ENCODE data around the gene SMPD3. TPM values are rescaled to one million over a fixed set of nuclear protein-coding genes. Genes with fewer than 3 reads are reported as not detected.

Gene SMPD3
- total RNA-seq, 1 donor from 2014 or later, result not detected

DNA sequence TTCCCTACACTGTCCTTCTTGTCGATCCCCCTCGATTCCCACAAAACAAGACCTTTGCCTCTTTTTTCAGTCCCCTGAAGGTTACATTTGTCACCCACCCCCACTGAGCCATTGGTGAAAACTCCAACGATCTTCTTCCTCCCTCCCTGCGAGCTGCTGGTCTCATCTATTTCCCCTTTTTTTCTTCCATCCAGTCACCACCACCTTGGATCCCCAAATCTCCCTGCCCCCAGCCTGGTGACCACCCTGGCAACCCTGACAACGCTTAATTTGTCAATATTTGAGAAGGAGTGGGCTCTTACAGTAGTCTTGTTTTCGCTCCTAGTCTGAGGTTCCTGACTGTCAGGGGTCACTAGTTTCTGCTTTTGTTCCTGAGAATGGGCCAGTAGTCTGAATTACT is 62.9 kb downstream of the SMPD3 start:
- no peak for DNase-seq (ENCODE audit: extremely low read depth, low read depth, low spot score)

DNA sequence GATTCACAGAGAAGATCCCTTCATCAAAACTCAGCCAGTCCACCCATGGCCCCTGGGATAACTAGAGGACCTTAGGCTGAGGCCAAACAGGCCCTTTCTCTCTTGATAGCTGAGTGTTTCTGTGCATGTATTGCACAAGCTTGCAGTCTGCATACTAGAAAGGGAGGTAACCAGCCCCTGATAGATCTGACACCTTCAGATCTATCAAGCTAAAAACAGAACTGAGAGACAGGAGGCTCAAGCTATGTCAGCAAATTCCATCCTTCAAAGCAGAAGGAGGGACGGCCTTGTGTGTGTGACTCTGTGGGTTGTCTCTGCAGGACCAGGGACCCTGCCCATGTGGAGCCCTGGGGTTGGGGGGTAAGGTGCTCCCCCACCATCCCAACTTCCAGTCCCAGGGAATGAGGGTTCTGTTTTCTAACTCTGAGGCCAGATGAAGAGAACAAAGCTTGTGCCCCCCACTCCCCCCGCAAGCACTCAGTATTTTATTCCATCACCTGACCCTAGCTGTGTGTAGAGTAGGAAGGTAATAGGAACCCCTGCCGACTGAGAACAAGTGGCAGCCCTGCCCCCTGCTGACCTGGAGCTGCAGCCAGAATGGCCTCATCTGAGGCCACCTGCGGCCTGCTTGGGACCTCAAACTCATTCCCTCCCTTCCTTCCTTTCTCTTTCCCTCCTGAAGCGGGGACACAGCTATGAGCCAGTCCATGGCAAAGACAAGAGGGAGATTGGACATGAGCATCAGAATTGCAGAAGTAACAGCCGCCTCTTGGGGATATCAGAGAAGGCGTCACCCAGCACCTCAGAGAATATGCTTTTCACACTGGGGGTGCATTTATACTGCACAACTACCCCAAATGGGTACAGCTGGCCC is 63.8 kb downstream of the SMPD3 start:
- DNase-seq (ENCODE audit: extremely low read depth, low read depth, low spot score), result no peak

DNA sequence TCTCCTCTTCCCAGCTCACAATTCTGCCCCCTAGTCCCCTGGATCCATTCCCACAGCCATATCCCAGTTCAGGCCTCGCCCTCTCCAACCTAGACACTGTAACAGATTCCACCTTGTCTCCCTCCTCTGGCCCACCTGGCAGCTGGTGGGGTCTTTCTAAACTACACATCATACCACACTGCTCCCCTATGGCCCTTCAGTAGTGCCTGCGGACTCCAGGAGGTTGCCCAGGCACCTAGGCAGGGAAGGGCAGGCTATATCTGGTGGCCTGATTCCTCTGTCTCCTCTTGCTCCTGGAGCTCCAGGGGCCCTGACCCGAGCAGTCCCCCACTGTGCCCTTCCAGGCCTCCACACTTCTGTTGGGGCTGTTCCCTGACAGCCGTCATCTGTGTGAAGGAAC is 64.5 kb downstream of the SMPD3 start:
- DNase-seq (ENCODE audit: extremely low read depth, low read depth, low spot score), result no peak

DNA sequence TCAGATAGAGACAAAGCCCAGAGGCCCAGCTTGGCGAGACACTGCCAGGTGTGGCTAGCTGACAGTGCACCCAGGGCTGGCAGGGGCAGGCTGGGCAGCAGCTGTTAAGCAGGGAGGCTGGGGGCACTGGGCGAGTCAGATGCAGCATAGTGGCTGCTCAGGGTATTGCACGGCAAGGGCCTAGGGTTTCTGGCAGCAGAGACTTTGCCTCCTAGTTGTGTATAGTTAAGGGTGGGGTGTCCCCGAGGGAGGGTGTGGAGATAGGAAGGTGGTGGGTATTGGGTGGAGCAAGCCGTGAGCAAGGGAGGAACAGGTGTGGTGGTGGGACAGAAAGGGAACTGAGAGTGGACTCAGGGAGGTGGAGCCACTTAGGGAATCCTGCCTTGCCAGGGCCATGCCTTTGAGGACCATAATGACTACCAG is 66.0 kb downstream of the SMPD3 start:
- DNase-seq (ENCODE audit: extremely low read depth, low read depth, low spot score), result no peak

DNA sequence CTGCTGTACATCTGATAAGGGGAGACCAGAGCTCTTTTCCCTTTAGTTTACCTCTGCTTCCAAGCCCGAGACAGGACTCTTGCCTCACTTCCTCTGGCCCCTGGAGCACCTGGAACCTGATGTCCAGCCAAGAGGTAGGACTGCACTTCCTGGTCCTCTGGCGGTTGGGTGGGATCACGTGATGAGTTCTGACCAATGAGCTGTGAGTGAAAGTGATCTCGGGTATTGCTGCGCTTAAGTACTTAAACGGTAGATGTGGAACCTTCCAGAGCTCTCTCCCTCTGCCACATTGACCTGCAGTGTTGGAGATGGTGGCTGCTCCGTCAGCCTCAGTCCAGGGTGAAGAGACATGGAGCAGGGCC is 67.0 kb downstream of the SMPD3 start:
- no peak for DNase-seq (ENCODE audit: extremely low read depth, low read depth, low spot score)

DNA sequence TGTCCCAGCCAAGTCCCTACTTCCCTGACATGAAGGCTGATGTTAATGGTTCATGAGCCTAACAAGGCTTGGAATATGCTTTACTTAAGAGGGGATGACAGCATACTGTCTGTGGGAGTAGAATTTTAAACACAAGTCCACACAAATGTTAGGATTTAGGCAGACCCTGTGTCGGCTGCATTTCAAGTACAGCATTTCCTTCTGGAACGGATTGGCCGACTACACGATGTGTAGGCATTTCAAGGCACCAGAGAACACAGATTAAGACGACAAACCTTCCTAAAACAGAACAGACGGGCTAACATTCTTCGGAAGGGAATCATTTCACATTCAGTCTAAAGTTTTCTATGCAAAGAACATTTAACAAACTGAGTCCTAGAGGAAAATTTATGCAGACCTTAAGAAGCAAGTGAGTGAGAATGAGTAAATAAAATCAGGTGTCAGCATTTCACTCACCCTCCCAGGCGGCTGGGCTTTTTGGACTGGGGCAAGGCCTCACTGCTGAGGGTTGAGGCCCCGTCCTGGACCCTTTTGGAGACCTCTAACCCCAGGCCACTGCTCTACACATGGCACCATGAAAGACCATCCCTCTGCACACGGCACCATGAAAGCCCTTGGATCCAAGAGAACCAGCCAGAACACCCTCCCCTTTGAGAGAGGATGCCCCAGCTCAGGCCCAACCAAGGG is 67.5 kb downstream of the SMPD3 start:
- DNase-seq (ENCODE audit: extremely low read depth, low read depth, low spot score), result no peak

DNA sequence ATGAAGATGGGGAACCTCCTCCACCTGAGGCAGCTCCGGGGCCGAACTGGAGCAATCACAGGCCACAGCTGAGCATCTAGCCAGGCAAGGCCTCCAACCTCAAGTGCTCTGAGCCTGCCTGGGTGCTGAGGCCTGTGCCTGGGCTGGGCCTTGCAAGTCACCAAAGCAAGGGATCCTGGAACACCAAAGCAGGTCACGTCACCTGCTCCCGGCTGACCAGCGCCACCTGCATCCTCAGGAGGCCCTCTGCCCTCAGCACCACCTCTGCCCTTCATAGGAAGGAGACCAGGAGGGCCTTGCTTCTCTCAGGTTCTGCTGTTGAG is 68.0 kb downstream of the SMPD3 start:
- DNase-seq (ENCODE audit: extremely low read depth, low read depth, low spot score), result no peak

DNA sequence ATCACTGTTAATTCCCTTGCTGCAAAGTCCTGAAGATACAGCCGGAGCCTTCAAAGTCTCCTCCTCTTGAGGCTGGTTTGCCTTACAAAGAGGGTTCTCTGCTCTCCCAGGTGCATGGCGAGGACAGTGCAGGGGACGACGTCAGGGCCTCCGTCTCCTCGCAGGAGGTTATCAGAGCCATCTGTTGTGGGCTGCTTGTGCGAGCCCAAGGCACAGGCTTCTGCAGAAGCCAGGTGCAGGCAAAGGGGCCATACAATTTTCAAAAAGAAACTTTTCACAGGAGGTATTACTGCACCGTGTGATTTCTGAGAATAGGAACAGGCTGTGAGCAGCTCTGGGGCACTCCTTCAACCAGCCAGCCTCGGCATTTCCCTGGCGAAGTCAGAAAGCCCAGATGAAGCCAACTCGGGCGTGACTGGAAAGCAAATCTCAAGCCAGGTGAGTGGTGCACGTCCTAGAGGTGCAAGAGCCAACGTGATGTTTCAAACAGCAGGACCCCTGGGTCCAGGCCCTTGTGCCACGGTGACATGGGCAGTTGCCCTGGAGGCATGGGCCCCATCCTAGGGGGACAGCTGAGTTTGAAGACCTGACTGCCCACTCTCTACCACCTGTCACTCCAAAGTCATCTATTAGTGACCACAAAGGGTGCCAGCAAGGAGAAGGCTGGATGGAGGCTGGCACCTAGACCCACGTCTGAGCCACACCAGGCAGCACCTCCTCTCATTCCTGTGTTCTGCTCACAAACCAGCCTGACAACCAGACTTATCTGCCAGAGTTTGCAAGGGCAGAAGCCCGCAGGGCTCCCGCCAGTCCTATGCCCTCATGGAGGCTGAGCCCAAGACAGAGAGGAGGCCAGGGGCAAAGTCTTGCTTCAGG is 68.6 kb downstream of the SMPD3 start:
- DNase-seq (ENCODE audit: extremely low read depth, low read depth, low spot score), result no peak

DNA sequence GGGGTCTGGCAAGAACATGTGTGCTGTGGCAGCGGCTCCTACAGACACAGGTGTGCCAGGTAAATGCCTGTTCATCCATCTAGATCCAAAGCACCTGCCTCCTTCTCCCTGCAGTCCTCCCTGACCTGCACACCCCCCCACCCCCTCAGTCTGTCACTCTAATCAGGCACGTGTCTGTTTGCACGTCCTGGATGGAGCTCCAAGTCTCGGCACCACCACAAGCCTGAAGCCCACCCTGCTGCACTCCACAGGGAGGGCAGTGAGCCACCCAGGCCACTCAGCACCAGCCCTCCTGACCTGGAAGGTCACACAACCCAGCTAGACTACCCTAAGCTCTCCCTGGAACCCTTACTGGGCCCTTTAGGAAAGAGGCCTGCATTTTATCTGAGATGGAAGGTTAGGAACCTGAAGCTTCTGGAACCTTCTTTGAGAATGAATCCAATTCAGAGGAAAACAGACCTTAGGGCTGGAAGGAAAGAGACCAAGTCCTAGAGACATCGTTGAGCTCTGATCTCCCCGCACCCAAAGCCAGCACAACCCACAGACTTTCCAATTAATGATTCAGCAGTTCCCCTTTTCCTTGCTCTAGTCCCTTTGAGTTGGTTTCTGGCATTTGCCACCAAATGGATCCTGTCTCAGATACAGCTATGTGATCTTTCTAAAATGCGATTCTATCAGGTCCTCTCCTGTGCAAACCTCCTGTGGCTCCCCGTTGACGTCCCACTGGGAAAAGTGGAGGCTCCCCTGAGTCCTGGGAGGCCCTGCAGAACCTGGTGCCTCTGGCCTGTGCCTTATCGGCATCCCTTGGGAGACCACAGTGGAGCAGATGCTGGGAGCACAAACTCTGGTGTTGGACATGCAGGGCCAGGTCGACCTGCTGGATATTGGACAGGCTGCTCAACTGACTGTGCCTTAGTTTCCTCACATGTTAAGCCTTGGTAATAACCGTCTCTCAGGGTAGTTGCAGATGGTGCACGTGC is 69.6 kb downstream of the SMPD3 start:
- no peak for DNase-seq (ENCODE audit: extremely low read depth, low read depth, low spot score)

DNA sequence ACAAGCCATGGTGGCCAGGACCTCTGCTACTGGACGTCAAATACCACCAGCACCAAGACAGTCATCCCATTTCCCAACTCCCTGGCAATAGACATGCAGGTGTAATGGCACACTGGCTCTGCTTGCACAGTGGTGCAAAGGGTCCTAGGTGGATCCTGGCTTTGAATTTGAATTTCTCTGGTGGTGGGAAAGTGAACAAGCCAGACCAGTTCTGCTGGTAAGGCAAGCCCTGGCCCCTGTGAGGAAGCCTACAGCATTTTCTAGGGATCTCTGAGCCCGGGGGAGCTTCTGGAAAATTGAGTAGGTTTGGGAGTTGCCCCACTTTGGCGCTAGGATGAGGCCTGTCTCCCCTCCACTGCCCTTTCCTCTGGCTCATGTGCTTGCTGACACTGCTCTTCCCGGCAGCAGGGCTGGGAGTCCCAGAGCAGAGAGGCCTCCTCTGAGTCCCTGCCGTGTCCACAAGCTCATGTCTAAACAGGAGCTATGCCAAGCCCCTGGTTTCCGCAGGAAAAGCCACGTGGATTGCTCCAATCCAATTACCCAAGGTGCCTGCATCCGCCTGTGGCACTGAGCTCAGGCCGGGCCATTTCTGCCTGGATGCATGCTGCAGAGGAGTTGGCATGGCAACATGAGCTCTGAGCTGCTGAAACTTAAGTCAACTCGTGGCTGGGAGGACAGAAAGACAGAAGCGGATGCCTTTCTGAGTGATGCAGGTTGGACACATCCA is 70.5 kb downstream of the SMPD3 start:
- no peak for DNase-seq (ENCODE audit: extremely low read depth, low read depth, low spot score)

DNA sequence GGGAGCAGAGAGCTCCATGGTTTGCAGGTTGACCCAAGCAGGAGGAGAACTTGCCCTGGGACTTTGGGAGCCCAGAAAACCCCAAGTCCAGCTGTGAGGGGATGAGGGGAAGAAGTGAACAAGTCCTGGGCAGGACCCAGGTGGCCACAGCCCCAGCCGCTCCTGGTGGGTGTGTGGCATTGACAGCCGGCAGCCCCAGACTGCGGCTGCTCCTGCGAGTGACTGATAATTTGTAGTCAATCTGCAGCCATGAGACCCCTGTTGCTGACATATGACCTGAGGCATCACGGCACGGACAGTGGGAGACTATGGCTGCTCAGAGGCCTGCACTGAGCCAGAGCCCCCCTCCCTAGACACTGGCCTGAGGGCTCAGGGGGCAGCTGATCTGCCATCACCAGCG is 71.1 kb downstream of the SMPD3 start:
- DNase-seq (ENCODE audit: extremely low read depth, low read depth, low spot score), result no peak

DNA sequence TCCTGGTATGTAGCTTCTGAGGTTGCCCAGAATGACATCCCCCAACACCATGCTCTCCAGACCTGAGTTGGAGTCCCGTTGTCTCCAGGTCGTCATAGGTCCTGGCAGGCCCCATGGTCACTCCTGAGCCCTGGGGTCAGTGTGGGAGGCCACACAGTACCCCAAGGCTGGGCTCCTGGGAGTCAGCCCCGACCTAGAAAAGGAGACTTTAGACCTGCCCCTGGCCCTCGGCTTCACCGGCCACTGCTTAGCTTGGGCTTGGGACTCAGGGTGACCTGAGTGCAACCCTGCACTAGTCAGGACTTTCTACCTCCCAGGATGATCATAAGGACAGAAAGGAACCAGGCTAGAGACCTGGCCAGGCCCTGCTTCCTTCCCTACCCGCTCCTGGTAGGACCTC is 71.7 kb downstream of the SMPD3 start:
- DNase-seq (ENCODE audit: extremely low read depth, low read depth, low spot score), result no peak

DNA sequence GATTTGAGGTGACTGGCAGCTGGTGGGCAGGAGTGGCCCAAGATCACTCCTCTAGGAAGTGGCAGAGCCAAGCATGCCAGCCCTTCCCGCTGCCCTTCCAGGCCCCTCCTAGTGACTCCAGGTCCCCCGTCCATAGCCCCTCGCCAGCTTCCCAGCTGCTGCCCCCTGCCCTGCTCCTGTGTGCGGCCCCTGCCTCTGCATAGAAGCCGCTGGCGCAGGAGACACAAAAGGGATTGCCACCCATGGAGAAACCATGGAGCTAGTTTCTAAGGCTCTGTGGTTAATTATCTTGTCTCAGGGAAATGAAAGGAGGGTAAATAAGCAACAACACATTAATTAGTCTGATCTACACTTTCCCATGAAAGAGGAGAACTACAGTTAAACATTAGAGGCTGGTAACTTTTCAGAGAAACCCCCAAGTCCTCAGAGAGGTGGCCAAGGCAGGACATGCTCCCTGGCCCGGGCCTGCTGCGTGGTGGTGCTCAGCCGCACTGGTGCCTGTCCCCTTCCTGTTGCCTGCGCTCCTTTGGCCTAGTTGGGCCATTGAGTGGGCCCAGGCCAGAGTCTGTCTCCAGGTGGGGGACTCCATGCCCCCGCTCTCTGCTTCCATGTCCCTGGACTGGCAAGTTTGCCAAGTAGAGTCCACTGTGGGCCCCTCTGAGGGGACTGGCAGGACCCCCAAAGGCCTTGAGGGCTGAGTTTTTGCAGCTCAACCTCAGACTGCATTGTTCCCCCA is 72.3 kb downstream of the SMPD3 start:
- DNase-seq (ENCODE audit: extremely low read depth, low read depth, low spot score), result no peak

DNA sequence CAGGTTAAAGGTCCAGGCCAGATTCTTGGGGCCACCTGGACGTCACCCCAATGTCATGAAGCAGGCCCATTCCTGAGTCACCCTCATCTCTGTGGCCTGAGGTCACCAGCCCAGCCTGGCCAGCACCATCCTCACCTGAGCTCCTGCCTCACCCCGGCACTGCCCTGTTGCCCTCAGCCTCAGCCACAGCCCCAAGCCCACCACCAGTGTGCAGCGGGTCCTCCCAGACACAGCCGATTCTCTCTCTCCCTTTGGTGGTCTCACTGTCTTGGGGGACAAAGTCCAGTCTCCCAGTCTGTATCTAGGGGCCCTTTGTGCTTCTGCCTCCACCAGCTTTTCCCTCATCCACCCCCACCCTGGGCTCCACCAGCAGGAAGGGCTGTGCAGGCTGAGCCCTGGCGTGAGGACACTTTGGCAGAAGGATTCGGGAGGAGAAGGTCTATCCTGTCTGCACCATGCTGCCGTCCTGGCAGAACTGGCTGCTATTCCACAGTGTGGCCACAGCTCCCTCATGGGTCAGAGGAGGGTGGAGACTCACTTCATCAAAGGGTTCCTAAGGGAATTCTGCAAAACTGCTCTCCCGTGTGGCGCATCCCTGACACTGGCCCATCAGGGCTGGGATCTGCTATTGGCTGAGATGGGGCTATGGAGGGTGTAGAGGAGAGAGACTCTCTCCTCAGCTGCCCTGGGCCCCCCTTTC is 73.2 kb downstream of the SMPD3 start:
- no peak for DNase-seq (ENCODE audit: extremely low read depth, low read depth, low spot score)

DNA sequence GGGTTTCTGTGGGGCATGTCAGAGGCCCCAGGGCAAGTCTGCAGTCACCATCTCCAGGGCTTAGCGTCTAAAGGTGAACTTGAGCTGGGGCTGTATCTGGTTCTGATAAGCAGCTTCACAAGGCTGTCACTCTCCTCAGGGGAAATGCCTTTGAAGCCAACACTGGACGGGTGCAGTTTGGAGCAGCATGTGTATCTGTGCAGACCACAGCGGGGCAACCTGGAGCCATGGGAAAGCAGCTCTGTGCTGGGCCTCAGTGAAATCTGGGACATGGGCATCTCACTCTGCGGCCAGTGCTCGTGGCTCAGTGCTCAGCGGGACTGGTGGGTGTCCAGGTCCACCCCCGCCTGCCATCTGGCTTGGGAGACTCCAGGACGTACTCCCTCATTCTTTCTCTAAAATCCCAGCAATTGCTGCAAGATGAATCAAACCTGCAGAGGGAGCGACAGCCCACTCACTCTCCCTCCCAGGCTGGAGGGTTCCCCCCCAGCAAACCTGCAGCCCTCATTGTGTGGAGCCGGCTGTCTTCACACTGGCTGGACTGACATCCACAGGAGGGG is 74.0 kb downstream of the SMPD3 start:
- no peak for DNase-seq (ENCODE audit: extremely low read depth, low read depth, low spot score)

DNA sequence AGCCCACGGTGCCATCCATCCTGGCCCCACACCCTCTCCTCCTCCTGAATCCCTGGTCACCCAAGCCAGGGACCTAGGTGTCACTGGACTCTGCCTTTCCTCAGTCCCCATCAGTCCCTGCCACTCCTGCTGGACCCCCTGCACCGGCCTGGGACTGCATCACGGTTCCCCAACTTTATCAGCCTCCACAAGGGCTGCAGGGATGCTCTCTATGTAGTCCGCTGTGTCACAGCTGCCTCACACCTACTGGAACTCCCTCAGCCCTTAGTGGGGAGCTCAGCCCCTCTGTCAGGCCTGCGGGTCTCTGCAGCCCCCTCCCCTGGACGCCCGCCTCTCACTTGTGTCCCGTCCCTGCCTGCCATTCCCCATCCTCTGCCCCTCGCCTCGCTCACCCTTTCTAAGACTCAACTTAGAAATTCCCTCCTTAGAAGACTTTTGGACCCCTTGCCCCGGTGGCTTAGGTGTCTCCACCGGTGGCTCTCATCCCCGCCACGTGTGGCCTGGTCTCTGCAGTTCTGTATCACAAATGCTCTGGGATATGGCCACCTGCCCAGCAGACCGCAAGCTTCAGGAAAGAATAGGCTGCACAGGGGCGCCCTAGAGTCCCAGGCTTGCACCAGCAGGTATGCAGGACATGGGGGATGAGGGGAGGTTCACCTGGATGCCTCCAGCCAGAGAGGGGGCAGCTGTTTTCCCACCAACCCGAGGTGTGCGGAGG is 74.6 kb downstream of the SMPD3 start:
- DNase-seq (ENCODE audit: extremely low read depth, low read depth, low spot score), result no peak

DNA sequence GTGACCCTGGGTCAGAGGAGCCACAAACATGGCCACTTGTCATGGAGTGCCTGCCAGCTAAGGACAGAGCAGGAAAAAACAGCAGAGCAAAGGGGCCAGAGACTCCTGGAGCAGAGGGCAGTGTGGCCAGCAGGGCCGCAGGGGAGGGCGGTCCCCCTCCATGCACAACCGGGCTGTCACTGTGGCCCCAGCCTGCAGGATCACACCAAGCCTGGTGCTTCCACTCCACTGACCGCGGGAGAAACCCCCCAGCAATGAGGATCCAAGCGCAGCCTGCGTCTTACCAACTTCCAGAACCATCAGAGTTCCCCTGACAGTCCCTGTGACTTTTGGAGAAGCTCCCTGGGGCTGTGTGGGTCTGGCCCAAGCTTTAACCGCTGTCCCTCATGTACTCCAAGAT is 75.5 kb downstream of the SMPD3 start:
- no peak for DNase-seq (ENCODE audit: extremely low read depth, low read depth, low spot score)

DNA sequence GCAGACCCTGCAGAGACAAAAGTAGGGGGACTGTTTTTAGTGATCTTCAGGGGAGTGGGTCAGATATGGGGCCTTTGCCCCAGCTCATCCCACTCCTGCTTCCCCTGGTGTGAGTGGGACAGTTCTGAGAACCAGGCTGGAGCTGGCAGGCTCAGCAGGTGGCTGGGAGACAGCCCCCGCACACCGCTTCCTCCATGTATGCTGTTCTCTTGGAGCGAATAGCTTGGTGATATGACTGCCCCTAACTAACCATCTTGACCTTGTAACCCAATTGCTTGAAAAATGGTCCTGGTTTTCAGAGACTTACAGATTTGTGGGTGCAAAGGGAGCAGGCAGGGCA is 76.0 kb downstream of the SMPD3 start:
- no peak for DNase-seq (ENCODE audit: extremely low read depth, low read depth, low spot score)

Measured in glomerular endothelial cell (primary cell).